Measurements from ENCODE around the gene B4GALT5.

The B4GALT5 gene

GRCh38 chr20:49631061-49631716 lies 82.5 kb downstream of the B4GALT5 start:
- TF ChIP-seq CTCF (IDR thresholded peaks at IDR 0.05): no peak

- TF ChIP-seq CTCF (IDR thresholded peaks at IDR 0.05): no peak
Measured at GRCh38 chr20:49630396-49630951, 83.2 kb downstream of the B4GALT5 start.

GRCh38 chr20:49629606-49630005 lies 84.1 kb downstream of the B4GALT5 start:
- TF ChIP-seq CTCF (IDR thresholded peaks at IDR 0.05): no peak

GRCh38 chr20:49627329-49627761 lies 86.3 kb downstream of the B4GALT5 start:
- TF ChIP-seq CTCF (IDR thresholded peaks at IDR 0.05): no peak

GRCh38 chr20:49624317-49624716 lies 89.4 kb downstream of the B4GALT5 start:
- no peak for TF ChIP-seq CTCF (IDR thresholded peaks at IDR 0.05)

- TF ChIP-seq CTCF (IDR thresholded peaks at IDR 0.05): no peak
Measured at GRCh38 chr20:49622243-49622642, 91.4 kb downstream of the B4GALT5 start.

GRCh38 chr20:49620364-49621240 lies 93.1 kb downstream of the B4GALT5 start:
- no peak for TF ChIP-seq CTCF (IDR thresholded peaks at IDR 0.05)
